NCI-H187 (cell line): Measurements from ENCODE around the gene MED13L.
"Not testable (repeated sequence)": the region's sequence is repeated elsewhere in the genome, so short reads cannot be mapped to it uniquely, and the experiment has no call there.

ENCODE experiments used
- DNase-seq, 2 experiments: peaks; one replicate each; lab custom pipeline; 2025; lab: John Stamatoyannopoulos, UW

The MED13L gene

DNA sequence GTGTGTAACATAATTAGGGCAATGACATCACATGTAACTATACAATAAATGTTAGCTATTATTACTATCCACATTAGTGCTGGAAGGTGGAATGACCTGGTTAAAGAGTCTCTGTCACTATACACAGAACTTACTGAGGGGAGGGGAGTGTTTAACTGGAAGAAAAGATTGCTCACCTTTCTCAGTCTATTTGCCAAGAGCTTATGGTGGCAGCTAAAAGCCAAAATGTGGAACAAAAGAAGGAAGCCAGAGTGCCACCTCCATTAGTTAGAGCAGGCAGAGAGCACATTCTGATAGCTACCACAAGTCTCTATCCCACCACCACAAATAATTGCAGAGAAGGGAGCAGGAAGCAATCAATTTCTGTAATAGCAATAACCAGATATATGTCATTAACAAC lies 124.4 kb downstream of the MED13L start:
- DNase-seq: no peak

DNA sequence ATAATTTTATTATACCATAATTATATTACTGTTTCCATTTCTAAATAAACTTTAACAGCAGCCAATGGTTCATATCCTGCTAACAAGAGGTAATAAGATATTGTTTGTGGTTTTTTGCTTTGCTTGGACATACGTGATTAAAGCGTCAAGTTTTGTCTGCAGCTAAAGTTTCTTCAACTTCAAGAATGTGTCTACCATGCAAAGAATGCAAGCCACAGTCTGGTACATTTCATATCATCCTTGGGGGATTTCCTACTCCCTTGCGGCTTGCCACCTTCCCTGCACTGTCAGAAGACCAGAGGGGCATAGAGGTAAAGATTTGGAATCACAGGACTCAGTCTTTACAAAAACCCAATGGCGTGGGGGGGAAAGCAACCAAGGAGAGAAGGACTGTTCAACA lies 125.2 kb downstream of the MED13L start:
- DNase-seq: no peak

DNA sequence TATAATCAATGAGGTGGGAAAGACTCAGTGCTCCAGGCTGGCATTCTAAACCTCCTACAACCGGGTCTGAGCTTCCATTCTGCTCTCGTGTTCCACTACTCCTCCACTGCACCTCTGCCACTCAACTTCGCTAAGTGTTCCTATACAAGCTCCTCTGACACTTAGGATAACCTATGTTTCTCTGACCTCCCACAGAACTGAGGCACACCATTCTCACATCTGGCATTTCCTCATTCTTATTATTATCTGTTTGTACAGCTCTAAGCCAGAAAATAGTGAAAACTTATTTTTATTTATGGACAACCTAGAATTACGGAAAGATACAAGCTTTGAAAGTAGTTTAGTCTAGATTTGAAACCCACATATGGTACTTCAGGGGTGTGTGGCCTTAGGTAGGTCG lies 127.0 kb downstream of the MED13L start:
- DNase-seq: no peak

DNA sequence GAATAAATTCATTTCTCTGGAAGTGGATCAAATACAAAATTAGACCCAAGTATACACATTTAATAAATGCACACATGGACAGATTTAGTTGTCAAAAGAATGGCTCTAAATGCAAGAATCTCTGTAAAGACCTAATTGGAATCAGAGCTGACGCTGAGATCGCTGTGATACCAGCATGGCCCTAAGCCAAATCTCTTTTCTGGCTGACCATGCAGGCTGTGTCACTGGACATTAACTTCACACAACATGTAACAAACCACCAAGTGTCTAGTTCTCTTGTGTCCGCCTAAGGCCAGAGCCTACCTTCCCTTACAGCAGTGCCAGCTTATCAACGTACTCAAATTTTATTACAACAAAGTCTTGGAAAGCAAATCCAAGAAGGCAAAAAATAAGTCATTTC lies 127.5 kb downstream of the MED13L start:
- no peak for DNase-seq

DNA sequence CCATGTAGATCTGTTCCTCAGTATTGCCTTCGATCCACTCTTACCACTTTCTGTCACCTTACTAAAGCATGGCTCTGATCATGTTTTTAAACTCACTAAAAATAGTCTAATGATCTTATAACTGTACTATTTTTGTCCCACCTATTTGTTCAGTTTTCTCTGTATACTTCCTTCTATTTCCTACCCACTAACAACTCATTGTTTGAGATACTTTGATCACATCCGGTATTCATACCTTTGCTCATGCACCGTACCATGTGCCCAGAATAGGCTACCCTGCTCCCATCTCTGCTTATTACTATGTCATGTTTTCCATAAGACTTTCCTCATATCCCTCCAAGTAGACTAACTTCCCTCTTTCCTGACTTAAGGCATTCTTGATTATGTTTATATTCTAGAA lies 128.6 kb downstream of the MED13L start:
- DNase-seq: no peak

DNA sequence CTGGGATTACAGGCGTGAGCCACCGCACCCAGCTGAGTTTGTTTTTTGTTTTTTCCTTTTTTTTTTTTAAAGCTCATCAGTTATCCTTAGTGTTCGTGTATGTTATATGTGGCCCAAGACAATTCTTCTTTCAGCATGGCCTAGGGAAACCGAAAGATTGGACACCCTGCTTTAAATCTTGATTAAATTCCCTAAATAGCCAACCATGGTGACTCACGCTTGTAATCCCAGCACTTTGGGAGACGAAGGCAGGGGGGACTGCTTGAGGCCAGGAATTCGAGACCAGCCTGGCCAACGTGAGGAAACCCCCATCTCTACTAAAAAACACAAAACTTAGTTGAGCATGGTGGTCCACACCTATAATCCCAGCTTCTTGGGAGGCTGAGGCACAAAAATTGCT lies 131.1 kb downstream of the MED13L start:
- no peak for DNase-seq

DNA sequence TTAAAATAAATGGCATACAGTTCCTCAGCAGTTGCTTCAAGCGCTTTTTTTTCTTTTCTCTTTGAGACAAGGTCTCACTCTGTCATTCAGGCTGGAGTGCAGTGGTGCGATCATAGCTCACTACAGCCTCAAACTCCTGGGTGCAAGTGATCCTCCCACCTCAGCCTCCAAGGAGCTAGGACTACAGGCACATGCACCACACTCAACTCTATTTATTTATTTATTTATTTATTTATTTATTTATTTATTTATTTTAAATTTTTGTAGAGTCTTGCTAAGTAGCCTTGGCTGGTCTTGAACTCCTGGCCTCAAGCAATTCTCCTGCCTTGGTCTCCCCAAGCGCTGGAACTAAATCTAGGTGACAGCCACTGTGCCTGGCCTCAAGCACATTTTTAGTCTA lies 132.0 kb downstream of the MED13L start:
- DNase-seq: no peak

DNA sequence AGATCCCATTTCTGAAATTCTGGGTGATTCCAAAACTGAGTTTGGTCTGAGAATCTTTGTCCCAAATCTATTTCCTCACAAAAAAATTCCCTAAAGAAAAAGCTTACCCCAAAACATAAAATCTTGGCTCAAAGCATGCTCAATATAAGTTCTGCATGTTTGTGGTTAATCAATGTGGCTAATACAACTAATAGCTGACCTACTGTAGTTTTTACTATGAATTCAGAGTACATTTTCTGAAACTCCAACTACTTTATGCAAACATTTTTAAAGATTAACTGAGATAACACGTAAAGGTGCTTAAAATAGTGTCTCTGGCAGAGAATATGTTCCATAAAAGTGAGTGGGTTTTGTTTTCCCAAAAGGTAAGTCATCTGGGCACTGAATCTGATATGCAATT lies 133.1 kb downstream of the MED13L start:
- DNase-seq: no peak

DNA sequence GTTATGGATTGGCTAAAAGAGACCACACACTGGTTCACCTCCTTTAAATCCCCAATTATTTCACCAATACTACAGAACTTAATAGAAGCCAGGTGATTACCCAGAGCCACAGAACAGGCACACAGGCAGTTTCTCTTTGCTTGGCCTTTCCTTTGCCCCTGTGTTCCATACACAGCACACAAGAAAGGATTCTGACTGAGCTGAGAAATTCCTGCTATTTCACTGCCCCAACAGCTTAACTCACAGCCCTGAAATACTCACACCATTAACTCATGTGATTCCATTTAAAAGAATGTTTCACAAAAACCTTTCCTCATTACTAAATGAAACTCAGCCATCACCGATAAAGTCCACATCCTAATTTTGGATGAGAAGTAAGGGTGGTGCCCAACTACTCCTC lies 133.6 kb downstream of the MED13L start:
- DNase-seq: no peak

DNA sequence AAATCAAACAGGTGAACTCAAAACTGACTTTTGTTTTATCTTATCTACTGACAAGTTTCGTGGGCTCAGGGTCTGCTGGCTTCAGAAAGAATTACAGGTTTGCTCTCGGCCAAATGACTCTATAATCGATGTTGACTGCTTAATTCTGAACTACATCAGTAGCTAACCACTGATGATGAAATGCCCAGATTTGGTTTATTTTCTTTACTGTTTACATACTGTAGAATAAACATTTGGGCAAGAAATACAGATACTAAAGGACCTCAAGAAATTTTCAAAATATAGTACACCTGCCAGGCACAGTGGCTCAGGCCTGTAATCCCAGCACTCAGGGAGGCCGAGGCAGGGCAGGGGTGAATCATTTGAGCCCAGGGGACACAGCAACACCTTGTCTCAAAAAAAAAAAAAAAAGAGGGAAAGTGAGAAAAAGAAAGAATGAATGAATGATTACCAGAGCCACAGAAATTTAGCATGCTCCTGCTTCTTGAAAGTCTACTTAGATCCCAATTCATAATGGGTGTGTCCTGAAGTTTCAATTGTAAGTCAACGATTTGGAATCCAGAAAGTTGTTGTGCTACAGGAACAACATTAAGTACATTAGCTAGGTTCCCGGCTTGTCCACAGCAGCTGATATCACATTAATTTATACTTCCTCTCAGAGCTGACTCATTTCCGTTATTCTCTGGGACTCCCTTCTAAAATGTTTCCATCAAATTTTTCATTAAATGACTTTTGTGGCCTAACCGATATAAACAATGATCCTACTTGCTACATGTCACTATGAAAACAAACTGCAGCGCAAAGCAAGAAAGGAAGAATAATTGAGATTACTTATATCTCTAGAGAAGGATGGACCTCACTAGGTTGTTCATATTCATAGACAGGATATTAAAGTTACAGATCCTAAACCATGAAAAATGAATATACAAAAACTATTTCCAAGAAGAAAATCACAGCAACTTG lies 134.3 kb downstream of the MED13L start:
- DNase-seq: no peak

DNA sequence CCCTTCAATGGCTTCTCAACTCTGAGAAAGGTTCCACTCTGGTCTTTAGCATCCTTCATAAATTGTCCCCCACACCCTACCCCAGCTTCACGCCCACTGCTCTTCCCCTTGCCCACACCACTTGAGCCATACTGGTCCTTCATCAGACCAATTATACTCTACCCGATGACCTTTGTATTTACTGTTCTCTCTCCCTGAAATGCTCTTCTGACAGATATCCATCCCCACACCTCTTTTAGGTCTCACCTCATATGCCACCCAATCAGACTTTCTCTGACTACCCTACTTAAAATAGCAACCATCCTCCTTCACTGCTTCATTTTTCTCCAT lies 135.7 kb downstream of the MED13L start:
- DNase-seq: no peak

DNA sequence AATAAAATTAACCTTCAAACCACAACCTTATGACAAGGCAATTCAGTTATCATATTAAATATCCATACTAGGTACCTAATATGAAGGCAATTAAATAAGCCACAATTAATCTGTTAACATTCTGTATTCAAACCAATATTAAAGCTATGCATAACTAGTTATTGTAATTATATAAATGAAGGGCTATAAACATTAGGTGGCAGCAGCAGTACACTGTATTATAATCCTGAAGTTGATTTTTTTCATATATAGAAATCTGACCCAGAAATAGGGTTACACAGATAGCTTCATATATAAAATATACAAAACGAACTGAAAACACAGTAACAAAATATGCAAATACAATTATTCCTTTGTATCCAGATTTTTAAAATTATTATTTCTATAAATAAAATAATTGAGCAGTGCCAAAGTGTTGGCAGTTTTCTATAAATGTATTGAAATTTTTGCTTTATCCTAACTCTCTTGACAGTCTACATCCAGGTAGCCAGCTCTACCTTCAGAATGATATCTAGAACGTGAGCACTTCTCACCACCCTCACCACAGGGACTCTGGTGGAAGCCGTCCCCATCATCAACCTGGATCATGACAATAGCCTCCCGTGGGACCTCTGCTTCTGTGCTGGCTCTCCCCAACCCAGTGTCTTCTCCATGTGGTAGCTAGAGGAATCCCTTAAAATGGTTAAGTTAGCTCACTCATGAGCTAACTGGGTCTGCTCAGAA lies 136.2 kb downstream of the MED13L start:
- no peak for DNase-seq

DNA sequence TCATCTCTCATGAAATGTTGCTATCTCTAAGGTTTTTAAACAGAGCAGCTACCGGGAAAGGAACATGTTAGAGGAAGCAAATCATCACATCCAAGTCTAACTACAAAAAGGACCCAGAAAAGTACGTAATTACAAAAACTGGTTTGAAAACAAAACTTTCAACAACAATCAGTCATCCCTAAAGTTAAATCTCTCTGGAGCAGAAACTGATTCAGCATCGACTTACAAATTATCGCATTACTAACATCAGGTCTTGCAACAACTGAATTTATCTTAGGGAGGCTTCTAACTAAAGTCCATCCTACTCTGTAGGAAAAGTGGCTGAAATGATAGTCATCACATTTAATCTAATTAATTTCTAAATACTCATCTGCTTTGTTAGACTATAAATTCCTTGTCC lies 137.0 kb downstream of the MED13L start:
- DNase-seq: no peak

DNA sequence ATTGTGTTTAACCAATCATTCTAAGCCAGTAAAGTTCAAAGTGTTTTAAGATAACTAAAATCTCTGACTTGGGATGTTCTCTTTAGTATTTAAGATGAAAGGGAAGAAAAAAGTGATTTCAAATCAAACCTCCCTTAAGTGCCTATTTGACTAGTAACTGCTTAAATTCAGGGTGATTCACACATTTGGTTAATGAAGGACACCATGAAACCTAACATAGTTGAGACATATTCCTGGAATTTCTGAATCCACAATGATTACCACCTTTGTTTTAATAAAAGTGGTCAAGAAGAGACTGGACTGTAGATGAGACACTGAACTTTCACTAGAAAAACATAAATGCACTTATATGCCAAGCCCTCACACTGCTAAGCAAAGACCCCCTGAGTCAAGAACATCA lies 138.7 kb downstream of the MED13L start:
- no peak for DNase-seq

DNA sequence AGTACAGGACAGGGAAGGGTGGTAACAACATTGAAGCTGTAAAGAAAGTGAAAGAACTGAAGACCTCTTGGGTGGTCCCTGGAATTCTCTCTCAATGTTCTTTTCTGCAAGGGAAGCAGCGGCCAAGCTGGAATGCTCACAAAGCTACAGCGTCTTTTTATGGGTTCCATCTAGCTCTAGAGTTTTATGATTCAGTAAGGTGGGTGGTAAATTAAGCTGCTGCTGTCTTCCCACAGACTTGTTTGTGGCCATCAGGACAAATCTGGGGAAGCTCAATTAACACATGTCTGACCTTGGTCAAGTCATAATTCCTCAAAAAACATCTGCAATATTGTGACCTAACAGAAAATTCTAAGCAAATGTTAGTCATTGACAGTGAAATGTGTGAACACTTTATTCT lies 139.1 kb downstream of the MED13L start:
- no peak for DNase-seq

DNA sequence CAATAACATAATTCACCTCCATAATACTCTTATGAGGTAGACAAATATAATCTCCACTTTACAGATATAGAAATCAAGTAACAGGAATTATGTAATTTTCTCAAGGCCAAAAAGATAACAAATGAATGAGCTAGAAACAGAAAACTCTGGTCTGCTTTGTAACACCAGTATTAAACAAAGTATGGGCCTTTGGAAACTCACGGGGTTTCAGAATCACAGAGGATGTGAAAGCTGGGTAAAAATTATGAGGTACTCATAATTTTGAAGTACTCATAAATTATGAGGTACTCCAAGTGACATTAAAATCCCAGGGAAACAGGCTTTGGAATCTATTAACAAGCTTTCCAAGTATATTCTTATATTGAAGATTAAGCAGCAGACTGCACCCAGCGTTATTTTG lies 140.2 kb downstream of the MED13L start:
- DNase-seq: no peak

DNA sequence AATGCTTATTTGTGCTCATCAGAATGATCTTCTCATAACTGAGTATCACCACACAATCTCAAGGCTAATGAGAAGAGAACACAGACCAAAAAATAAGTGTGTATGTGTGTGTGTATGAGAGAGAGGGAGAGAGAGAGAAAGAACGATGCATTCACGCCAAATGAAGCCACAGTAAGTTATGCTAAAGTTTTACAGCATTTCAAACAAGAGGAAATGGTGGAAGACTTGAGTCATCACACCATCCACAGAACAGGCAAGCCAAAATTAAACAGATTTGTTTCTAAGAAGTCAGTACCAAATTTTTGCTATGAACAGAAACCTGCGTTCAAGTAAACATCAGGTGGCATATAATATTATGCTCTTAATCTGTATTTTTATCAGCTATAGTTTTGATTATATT lies 141.2 kb downstream of the MED13L start:
- no peak for DNase-seq

DNA sequence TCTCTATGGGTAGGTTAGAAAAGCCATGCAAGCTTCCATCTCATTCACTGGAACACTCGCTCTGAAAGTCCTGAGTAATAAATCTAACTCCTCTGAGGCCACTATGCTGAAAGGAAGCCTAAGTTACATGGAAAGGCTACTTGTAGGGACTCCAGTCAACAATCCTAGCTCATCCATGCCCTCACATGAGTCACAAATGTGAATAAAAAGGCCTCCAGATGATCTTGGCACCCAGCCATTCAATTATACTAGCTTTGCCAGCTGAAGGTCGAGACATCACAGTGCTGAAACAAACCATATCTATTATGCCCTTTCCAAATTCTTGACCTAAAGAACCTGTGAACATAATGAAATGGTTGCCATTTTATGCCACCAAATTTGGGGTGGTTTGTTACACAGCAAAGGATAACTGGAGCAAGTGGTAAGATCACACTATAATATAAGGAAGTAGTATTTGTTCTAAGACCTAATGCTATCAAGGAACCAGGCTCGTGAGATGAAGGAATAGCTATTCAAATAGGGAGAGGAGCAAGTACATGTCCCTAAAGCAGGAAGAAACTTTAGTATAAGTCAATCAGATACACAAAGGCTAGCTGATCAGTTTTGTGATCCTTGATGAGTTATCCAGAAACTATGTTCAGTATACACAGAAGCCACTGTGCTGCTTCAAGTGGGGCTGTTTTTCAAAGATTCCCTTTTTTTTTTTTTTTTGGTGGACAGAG lies 142.1 kb downstream of the MED13L start:
- DNase-seq: peak; percentile 28 to 46

DNA sequence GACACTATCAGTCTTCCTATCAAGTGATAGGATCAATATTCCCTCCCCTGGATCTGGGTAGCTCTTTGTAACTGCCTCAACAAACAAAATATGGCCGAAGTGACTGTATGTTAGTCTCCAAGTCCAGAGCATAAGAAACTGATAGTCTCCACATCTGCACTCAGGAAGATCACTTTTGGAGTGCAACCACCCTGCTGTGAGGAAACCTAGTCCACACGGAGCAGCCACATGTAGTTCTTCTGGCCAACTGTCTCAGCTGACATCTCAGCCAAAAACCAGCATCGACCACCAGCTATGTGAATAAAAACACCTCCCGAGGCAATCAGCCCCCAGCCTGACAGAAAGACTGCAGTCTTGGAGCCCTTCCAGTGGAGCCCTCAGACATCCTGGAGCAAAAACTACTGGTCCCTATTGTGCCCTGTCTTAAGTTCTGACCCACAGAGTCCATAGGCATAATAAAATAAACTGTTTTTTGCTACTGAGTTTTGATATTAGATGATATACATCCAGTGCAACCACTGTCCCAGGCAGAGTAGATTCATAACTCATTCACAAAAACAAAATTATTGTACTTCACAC lies 143.8 kb downstream of the MED13L start:
- no peak for DNase-seq

DNA sequence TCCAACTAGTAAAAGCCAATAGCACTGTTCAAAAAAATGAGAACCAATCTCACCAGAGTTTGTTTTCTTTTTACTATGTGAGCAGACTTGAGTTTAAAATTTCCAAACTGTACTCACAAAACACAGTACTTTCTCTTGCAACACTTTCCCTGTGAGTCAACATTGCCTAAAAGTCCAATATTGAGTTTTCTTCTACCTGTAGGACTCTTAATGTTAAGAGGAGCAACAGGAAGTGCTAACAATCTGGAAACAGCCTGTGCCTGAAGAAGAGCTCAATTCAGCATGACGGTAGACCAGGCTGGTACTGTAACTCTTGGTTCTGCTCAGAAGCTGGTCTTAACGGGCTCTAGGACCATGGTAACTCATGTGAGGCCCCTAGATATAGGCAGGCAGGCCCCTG lies 144.3 kb downstream of the MED13L start:
- no peak for DNase-seq

DNA sequence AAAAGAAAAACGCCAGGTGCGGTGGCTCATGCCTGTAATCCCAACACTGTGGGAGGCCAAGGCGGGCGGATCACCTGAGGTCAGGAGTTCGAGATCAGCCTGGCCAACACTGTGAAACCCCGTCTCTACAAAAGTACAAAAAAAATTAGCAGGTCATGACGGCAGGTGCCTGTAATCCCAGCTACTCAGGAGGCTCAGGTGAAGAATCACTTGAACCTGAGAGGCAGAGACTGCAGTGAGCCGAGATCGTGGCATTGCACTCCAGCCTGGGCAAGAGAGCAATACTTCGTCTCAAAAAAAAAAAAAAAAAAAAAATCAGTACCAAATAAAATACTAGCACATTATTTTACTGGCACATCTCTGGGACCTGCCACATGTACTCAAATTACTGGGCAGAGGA lies 145.5 kb downstream of the MED13L start:
- DNase-seq: not testable (repeated sequence)

DNA sequence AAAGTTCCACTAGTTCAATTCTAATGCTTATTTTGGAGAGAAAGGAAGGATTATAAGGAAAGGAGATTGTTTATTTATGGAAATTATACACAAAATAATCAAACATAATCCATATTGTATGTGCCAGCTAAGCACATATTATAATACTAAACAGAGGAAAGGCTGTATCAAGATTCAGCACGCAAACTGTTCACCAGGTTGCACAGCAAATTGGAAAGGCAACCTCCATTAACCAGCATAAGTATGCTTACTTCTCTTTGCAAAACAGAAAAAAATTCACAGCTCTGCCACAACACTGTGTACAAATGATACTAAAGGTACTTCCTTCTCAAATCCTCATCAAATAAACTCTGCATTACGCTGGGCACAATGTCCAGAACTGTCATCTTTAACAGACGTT lies 146.3 kb downstream of the MED13L start:
- DNase-seq: no peak

DNA sequence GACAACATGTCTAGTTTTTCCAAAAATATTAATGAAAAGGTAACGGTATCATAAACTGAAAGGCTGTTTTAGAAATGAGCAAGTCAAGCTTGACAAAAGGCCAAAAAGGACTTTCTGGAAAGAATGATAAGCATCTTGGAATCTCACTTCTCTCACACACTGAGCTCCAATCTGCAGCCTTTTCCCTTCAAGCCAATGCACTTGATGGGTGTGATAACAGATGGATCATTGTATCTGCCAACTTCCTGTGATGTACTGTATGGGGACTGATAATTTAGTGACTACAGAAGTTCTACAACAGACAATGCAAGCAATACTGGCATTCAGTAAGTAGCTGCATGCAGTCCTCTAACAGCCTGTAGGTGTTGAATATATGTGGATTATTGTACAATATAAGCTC lies 147.1 kb downstream of the MED13L start:
- DNase-seq: no peak
